ENCODE measurements around the gene MCOLN1. TPM values are rescaled to one million over a fixed set of nuclear protein-coding genes. Genes with fewer than 3 reads are reported as not detected.
"Not testable (repeated sequence)": the region's sequence is repeated elsewhere in the genome, so short reads cannot be mapped to it uniquely, and the experiment has no call there.

Gene MCOLN1
- total and polyA plus RNA-seq, 2 experiments from 2014 or later = 7.2 to 16.1 TPM

GRCh38 chr19:7535998-7536695, 13.7 kb downstream of the MCOLN1 start:
- peaks cover 12% of the 10 kb centered on the region for H3K27me3 Mint-ChIP-seq (ENCODE audit: insufficient read depth, low read depth, poor library complexity)
- H3K4me2 ChIP-seq = peak overlapping the region; percentile 95
- peak overlapping the region; percentile 96 for H3K4me3 ChIP-seq
- peak; percentile 69 for DNase-seq (ENCODE audit: low spot score)
- no peaks in the 10 kb centered on the region for H4K20me1 ChIP-seq (replicated peaks; ENCODE audit: insufficient read depth)
- H3F3A ChIP-seq (replicated peaks; ENCODE audit: low read depth) = peaks cover 5% of the 10 kb centered on the region; the same call in 1 of the 2 replicates
- H3K9me3 Mint-ChIP-seq = no peaks in the 10 kb centered on the region; the same call in 2 of the 3 replicates
- H3K27ac ChIP-seq (ENCODE audit: low read depth) = peak overlapping the region; percentile 30; the same call in 1 of the 2 replicates
- TF ChIP-seq EZH2 (IDR thresholded peaks at IDR 0.05; ENCODE audit: low read depth, unreplicated experiment) = no peak
- no peaks in the 10 kb centered on the region for H3K4me1 ChIP-seq (ENCODE audit: insufficient read depth)
- H3K9me2 ChIP-seq (ENCODE audit: insufficient read depth) = no peaks in the 10 kb centered on the region
- ATAC-seq = no peak
- peak overlapping the region; percentile 91 for H2AFZ ChIP-seq
- no peaks in the 10 kb centered on the region; the same call in 2 of the 3 replicates for H3K4me1 Mint-ChIP-seq
- no peaks in the 10 kb centered on the region; the same call in 1 of the 2 replicates for H3K36me3 ChIP-seq (ENCODE audit: insufficient read depth)
- H3K27me3 ChIP-seq (ENCODE audit: insufficient read depth) = no peaks in the 10 kb centered on the region
- no peaks in the 10 kb centered on the region for H3K79me2 ChIP-seq (replicated peaks; ENCODE audit: insufficient read depth)
- H3K27ac Mint-ChIP-seq = no peak overlapping the region
- peak overlapping the region; percentile 89 for H3K4me3 Mint-ChIP-seq
- H3K36me3 Mint-ChIP-seq (ENCODE audit: low read depth) = peaks cover 5% of the 10 kb centered on the region; the same call in 2 of the 3 replicates

- not testable (repeated sequence) for H3K4me1 Mint-ChIP-seq; H3K9me3 Mint-ChIP-seq; H3K4me1 ChIP-seq (ENCODE audit: insufficient read depth); H3K9me2 ChIP-seq (ENCODE audit: insufficient read depth); H3K36me3 ChIP-seq (ENCODE audit: insufficient read depth); H3K4me3 Mint-ChIP-seq; H3K27ac ChIP-seq (ENCODE audit: low read depth); DNase-seq (ENCODE audit: low spot score); ATAC-seq; H2AFZ ChIP-seq; H3K4me2 ChIP-seq; H3K27ac Mint-ChIP-seq; H3K4me3 ChIP-seq; H4K20me1 ChIP-seq (replicated peaks; ENCODE audit: insufficient read depth); H3F3A ChIP-seq (replicated peaks; ENCODE audit: low read depth); H3K79me2 ChIP-seq (replicated peaks; ENCODE audit: insufficient read depth); H3K27me3 ChIP-seq (ENCODE audit: insufficient read depth)
- Mint-ChIP-seq H3K27me3 (ENCODE audit: insufficient read depth, low read depth, poor library complexity) (peaks cover 12% of the 10 kb centered on the region), H3K36me3 (ENCODE audit: low read depth) (peaks cover 17% of the 10 kb centered on the region)
Observed at GRCh38 chr19:7538990-7539389, 16.6 kb downstream of the MCOLN1 start.

- no peaks in the 10 kb centered on the region for H3K9me3 Mint-ChIP-seq
- H3K4me3 ChIP-seq = no peak overlapping the region
- no peak overlapping the region for H2AFZ ChIP-seq
- no peaks in the 10 kb centered on the region for H3K4me1 ChIP-seq (ENCODE audit: insufficient read depth)
- DNase-seq (ENCODE audit: low spot score) (no peak), ATAC-seq (no peak)
- no peak overlapping the region for H3K27ac ChIP-seq (ENCODE audit: low read depth)
- H4K20me1 ChIP-seq (replicated peaks; ENCODE audit: insufficient read depth) = no peaks in the 10 kb centered on the region
- H3K36me3 Mint-ChIP-seq (ENCODE audit: low read depth) = peaks cover 17% of the 10 kb centered on the region
- H3K36me3 ChIP-seq (ENCODE audit: insufficient read depth) = no peaks in the 10 kb centered on the region; the same call in 1 of the 2 replicates
- H3K4me3 Mint-ChIP-seq = no peak overlapping the region; the same call in 2 of the 3 replicates
- no peaks in the 10 kb centered on the region for H3K9me2 ChIP-seq (ENCODE audit: insufficient read depth)
- peaks cover 9% of the 10 kb centered on the region for H3K27me3 Mint-ChIP-seq (ENCODE audit: insufficient read depth, low read depth, poor library complexity)
- no peaks in the 10 kb centered on the region for H3K27me3 ChIP-seq (ENCODE audit: insufficient read depth)
- no peaks in the 10 kb centered on the region for H3K79me2 ChIP-seq (replicated peaks; ENCODE audit: insufficient read depth)
- no peaks in the 10 kb centered on the region for H3K4me1 Mint-ChIP-seq
- H3K4me2 ChIP-seq = no peak overlapping the region
- no peaks in the 10 kb centered on the region; the same call in 1 of the 2 replicates for H3F3A ChIP-seq (replicated peaks; ENCODE audit: low read depth)
- no peak overlapping the region for H3K27ac Mint-ChIP-seq
- TF ChIP-seq CTCF (conservative IDR thresholded peaks at IDR 0.05; ENCODE audit: low read depth in 2 of 2) = no peak
- TF ChIP-seq ZNF331 (CRISPR knock-in tag; IDR thresholded peaks at IDR 0.05; ENCODE audit: low read depth) = no peak
- TF ChIP-seq POLR2AphosphoS5 (IDR thresholded peaks at IDR 0.05; ENCODE audit: low read depth) = no peak
- no peak for TF ChIP-seq CREB1 (CRISPR knock-in tag; IDR thresholded peaks at IDR 0.05; ENCODE audit: low read depth)
- TF ChIP-seq ZNF114 (CRISPR knock-in tag; IDR thresholded peaks at IDR 0.05) = no peak
- no peak for TF ChIP-seq ZNF462 (CRISPR knock-in tag; IDR thresholded peaks at IDR 0.05)
Observed at GRCh38 chr19:7539827-7540425, 17.5 kb downstream of the MCOLN1 start.

Measured in GM23338 (cell line).